Measurements from ENCODE around the gene SPATA31A7. TPM values are rescaled to one million over a fixed set of nuclear protein-coding genes. Genes with fewer than 3 reads are reported as not detected.
"Not testable (repeated sequence)": the region's sequence is repeated elsewhere in the genome, so short reads cannot be mapped to it uniquely, and the experiment has no call there.

Gene SPATA31A7
- total RNA-seq (2021) (not detected in 2 replicates), Bru-seq, nascent RNA (not detected), BruChase-seq, experiment 1, labeled RNA remaining after a 2-hour chase (not detected), BruChase-seq, experiment 2, labeled RNA remaining after a 6-hour chase (not detected)
- long read RNA-seq = 0 reads

- intact Hi-C loops (cut with micrococcal nuclease; ENCODE audit: unreplicated experiment); POLR2A ChIA-PET (ENCODE audit: unreplicated experiment): not testable (repeated sequence)
Observed at GRCh38 chr9:61189736-61190135, at the start of gene SPATA31A7. SPATA31A7 (plus strand) TSS chr9:61190036; CDS start chr9:61190065, 29 bp downstream.

GRCh38 chr9:61226438-61226837 lies 36.6 kb downstream of the SPATA31A7 start:
- H3K4me3 ChIP-seq; H4K20me1 ChIP-seq (ENCODE audit: insufficient read depth); H3K27ac ChIP-seq; H3F3A ChIP-seq (ENCODE audit: insufficient read depth, low read depth); H3K4me1 ChIP-seq (replicated peaks; ENCODE audit: insufficient read depth); H3K4me2 ChIP-seq; BruUV-seq (replicated peaks); H3K36me3 ChIP-seq (ENCODE audit: low read depth); H3K9me3 ChIP-seq (ENCODE audit: insufficient read depth, low read depth); CTCF ChIA-PET; intact Hi-C loops (cut with micrococcal nuclease; ENCODE audit: unreplicated experiment); DNase-seq; H2AFZ ChIP-seq; H3K27me3 ChIP-seq (ENCODE audit: insufficient read depth, low read depth); POLR2A ChIA-PET (ENCODE audit: unreplicated experiment); H3K9me2 ChIP-seq (ENCODE audit: insufficient read depth); H3K79me2 ChIP-seq (ENCODE audit: low read depth): not testable (repeated sequence)

More at GRCh38 chr9:61189736-61190135, at the start of gene SPATA31A7:
- H3K79me2 ChIP-seq (ENCODE audit: low read depth); H3K27me3 ChIP-seq (ENCODE audit: insufficient read depth, low read depth); H4K20me1 ChIP-seq (ENCODE audit: insufficient read depth); H3K27ac ChIP-seq; H3F3A ChIP-seq (ENCODE audit: insufficient read depth, low read depth); H3K4me3 ChIP-seq; H3K9me2 ChIP-seq (ENCODE audit: insufficient read depth); H3K4me1 ChIP-seq (replicated peaks; ENCODE audit: insufficient read depth); H3K36me3 ChIP-seq (ENCODE audit: low read depth); BruUV-seq (replicated peaks); H2AFZ ChIP-seq; H3K9me3 ChIP-seq (ENCODE audit: insufficient read depth, low read depth); CTCF ChIA-PET; DNase-seq; H3K4me2 ChIP-seq: not testable (repeated sequence)

All from PC-9 (cell line).